Endothelial cell of umbilical vein (primary cell): ENCODE measurements around the gene DYNC1LI2.

Source experiments
- EZH2 ChIP-seq: IDR thresholded peaks from 2 replicates; pipeline ENCODE4 v1.6.1; 2012; ENCODE audit warnings: borderline replicate concordance, low read depth, mild to moderate bottlenecking, moderate library complexity, low read length, inconsistent platforms; ENCODE audit not compliant: severe bottlenecking
- POLR2A ChIP-seq: IDR thresholded peaks from 2 replicates; pipeline ENCODE4 v1.6.1; 2012; ENCODE audit warnings: low read depth, mild to moderate bottlenecking, control low read depth, low read length

DNA sequence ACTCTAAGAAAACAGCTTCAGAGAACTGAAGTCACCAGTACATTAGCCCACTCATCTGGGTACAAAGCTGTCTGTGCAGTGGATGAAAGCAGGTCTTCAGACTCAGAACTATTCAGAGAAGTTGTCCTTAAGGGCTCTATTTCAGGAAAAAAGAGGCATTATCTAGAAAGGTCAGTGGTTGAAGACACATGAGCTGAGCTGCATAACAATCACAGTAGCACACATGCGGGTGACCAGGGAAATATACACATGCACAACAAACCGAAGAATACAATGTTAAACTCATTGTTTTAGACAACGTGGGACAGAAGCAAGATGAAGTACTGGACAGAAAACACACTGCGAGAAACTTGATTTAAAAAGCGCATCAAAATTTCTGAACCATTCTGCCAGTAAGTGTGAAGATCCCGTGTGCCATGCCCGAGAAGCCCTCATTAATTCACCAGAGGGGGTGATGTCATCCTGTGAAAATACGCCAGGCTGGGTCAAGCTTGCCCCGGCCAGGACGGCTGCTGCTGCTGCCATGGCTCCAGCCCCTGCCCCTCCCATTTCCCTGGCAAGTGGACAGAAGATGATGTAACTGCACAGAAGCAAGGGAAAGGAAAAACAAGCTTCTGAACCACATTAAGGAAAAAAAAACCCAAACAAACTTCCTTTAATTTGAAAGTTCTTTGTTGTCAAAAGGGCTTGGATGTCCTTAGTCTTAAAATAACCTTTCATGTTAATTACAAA is 10.1 kb downstream of the DYNC1LI2 start:
- TF ChIP-seq POLR2A (no peak), EZH2 (no peak)
